NCI-H2227 treated with DMSO at 0.1 percent for 48 hours (cell line): ENCODE data around the gene MAP7D1.

Source experiments
- DNase-seq: peaks from one replicate; lab custom pipeline; 2025; lab: John Stamatoyannopoulos, UW

The MAP7D1 gene

GRCh38 chr1:36126797-36127500 lies 29.0 kb upstream of the MAP7D1 start:
- no peak for DNase-seq

GRCh38 chr1:36128126-36128904 lies 27.6 kb upstream of the MAP7D1 start:
- DNase-seq, result no peak

- DNase-seq, result no peak
Measured at GRCh38 chr1:36128905-36129206, 27.1 kb upstream of the MAP7D1 start.

- DNase-seq, result no peak
Measured at GRCh38 chr1:36132029-36132428, 23.9 kb upstream of the MAP7D1 start.

- no peak for DNase-seq
Measured at GRCh38 chr1:36133484-36133883, 22.5 kb upstream of the MAP7D1 start.

GRCh38 chr1:36134031-36134430 lies 21.9 kb upstream of the MAP7D1 start:
- DNase-seq, result no peak

- DNase-seq, result peak; percentile 37
Measured at GRCh38 chr1:36134505-36135329, 21.2 kb upstream of the MAP7D1 start.

- no peak for DNase-seq
Measured at GRCh38 chr1:36135330-36135667, 20.7 kb upstream of the MAP7D1 start.

- DNase-seq, result no peak
Measured at GRCh38 chr1:36135796-36136195, 20.2 kb upstream of the MAP7D1 start.

- DNase-seq, result no peak
Measured at GRCh38 chr1:36136535-36136934, 19.4 kb upstream of the MAP7D1 start.

- no peak for DNase-seq
Measured at GRCh38 chr1:36137226-36137625, 18.7 kb upstream of the MAP7D1 start.

- DNase-seq, result no peak
Measured at GRCh38 chr1:36137776-36138175, 18.2 kb upstream of the MAP7D1 start.

- DNase-seq, result no peak
Measured at GRCh38 chr1:36139521-36139920, 16.4 kb upstream of the MAP7D1 start.

- no peak for DNase-seq
Measured at GRCh38 chr1:36142121-36142520, 13.8 kb upstream of the MAP7D1 start.

GRCh38 chr1:36143424-36143823 lies 12.5 kb upstream of the MAP7D1 start:
- DNase-seq, result no peak

- no peak for DNase-seq
Measured at GRCh38 chr1:36144413-36144812, 11.5 kb upstream of the MAP7D1 start.

GRCh38 chr1:36148821-36149236 lies 7.1 kb upstream of the MAP7D1 start:
- no peak for DNase-seq

GRCh38 chr1:36149237-36149972 lies 6.6 kb upstream of the MAP7D1 start, which contains the start of gene TRAPPC3:
TRAPPC3 (minus strand) TSS chr1:36149486; CDS start chr1:36149378, 108 bp downstream.
- DNase-seq, result peak; percentile 99

GRCh38 chr1:36149973-36150295 lies 6.0 kb upstream of the MAP7D1 start:
- no peak for DNase-seq

GRCh38 chr1:36150296-36151133 lies 5.4 kb upstream of the MAP7D1 start:
- DNase-seq, result peak; percentile 81

GRCh38 chr1:36151134-36151844 lies 4.7 kb upstream of the MAP7D1 start:
- DNase-seq, result no peak
